GM19467 (cell line): Measurements from ENCODE around the gene SSBP3.
A peak's percentile ranks its signal among the peaks of the same experiment; 100 is the strongest.

Experiments
- ATAC-seq: cut with Tn5 transposase; IDR thresholded peaks from one replicate; pipeline ENCODE4 v1.9.1; 2021; ENCODE audit warnings: mild to moderate bottlenecking, moderate library complexity; ENCODE audit not compliant: unreplicated experiment

SSBP3 gene

DNA sequence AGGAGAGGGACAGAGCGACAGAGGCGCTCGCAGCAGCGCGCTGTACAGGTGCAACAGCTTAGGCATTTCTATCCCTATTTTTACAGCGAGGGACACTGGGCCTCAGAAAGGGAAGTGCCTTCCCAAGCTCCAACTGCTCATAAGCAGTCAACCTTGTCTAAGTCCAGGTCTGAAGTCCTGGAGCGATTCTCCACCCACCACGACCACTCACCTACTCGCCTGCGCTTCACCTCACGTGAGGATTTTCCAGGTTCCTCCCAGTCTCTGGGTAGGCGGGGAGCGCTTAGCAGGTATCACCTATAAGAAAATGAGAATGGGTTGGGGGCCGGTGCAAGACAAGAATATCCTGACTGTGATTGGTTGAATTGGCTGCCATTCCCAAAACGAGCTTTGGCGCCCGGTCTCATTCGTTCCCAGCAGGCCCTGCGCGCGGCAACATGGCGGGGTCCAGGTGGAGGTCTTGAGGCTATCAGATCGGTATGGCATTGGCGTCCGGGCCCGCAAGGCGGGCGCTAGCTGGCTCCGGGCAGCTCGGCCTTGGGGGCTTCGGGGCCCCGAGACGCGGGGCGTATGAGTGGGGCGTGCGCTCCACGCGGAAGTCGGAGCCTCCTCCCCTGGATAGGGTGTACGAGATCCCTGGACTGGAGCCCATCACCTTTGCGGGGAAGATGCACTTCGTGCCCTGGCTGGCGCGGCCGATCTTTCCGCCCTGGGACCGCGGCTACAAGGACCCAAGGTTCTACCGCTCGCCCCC is 206.3 kb downstream of the SSBP3 start, which contains the start of the genes CYB5RL and MRPL37:
CYB5RL (minus strand) TSS at position 266 of the 754 bp plus-strand sequence. CDS start 4,414 bp downstream, outside the sequence.
MRPL37 (plus strand) TSS at position 403 of the 754 bp plus-strand sequence; CDS start at position 480, 77 bp downstream.
- ATAC-seq: peak; percentile 95

DNA sequence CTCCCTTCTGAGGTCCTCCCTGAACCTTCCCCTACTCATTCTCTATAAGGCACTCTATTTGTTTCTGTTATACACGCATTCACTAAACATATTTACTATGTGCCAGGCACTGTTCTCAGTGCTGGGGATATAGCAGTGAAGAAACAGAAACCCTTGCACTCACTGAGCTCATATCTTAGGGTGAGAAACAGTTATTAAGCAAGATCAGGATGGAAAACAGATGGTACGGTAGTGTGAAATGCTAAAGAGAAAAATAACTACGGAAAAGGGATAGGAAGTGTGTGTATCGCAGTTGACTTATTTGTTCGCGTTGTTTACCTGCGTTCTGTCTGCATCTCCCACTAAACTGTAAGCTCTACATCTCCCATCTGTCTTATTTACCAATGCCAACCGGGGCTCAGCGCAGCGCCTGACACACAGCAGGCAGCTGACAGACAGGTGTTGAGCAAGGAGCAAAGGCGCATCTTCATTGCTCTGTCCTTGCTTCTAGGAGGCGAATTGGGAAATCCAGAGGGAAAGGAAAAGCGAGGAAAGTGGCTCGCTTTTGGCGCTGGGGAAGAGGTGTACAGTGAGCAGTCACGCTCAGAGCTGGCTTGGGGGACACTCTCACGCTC is 206.9 kb downstream of the SSBP3 start:
- no peak for ATAC-seq

GRCh38 chr1:54193453-54193852 is 212.7 kb downstream of the SSBP3 start:
- ATAC-seq: no peak

DNA sequence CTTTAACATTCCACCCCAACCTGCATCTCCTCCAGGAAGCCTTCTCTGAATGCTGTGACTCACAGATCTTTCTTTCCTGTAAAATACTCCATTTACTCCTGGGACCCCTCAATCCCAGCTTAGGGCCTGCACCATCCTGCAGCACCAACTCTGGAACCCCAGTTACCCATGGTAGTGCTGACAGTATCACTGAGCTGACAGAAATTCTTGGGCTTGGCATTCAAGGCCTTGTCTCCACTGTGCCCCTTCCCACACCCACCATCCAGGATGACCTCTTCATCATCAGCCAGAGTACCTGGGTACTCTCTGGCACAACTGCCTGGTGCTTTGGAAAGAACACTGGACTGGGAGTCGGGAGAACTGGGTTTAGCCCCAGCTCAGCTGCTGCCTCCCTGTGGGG is 214.7 kb downstream of the SSBP3 start:
- ATAC-seq: no peak

GRCh38 chr1:54190526-54190925 is 215.7 kb downstream of the SSBP3 start:
- no peak for ATAC-seq

GRCh38 chr1:54188291-54188690 is 217.9 kb downstream of the SSBP3 start:
- no peak for ATAC-seq

GRCh38 chr1:54186056-54186455 is 220.1 kb downstream of the SSBP3 start:
- no peak for ATAC-seq

GRCh38 chr1:54180701-54181360 is 225.4 kb downstream of the SSBP3 start:
- no peak for ATAC-seq

DNA sequence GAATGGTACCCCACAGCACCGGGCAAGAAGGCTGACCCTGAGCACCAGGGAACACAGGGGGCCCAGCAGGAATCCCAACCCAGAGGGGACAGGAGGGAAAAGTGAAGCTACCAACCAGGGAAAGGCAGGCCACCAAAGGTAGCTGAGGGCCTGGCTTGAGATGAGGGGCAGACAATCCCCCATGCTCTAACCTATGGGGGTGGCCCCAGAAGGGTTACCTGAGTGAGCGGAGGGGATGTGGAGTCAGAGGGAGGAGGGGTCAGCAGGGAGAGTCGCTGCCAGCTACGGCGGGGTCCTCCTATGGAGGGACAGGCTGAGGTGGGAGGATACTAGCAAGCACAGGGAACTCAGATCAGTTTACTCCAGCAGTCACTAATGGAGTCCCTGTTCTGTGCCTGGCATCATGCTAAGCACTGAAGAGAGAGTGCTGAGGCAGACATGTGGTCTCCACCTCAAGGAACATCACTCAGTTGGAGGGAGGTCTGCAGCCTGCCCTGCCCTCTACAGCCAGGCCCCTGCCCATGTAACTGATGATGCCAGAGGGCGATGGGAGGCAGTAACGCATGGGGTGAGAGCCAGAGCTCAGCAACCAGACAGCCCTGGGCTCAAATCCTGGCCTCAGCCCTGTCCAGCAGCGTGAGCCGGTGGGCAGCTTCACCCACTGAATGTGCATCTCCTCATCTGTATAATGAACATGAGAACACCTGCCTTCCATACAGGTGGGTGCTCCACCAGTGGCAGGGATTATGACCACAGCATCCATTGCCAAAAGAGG is 227.7 kb downstream of the SSBP3 start:
- no peak for ATAC-seq

GRCh38 chr1:54177726-54178125 is 228.5 kb downstream of the SSBP3 start:
- ATAC-seq: no peak

DNA sequence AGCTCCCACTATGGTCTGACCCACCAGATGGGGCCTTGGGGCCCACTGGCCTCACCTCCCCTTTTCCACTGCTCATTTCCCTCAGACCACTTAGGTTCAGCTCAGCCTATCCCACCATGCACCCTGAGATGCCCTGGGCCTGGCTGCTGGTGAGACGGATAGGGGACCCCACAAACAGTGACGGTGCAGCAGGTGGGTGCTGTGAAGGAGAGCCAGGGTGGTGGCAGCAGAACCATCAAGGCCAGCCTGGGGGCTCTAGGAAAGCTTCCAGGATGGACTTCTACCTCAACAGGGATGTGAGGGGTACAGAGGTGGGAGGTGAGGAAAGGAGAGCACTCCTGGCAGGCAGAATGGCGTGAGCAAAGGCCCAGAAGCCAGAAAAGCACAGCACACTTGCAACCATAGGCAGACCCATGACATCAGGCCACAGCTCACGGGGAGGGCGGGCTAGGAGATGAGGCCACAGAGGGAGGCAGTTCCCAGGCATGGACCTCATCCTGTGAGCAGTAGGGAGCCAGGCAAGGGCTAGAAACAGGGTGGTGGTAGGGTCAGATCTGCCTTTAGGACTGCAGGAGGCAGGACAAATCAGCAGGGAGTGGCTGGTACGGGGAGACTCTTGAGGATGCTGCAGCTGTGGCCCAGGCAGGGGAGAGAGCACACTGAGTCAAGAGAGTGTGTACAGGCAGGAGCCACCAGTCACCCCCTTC is 229.4 kb downstream of the SSBP3 start:
- no peak for ATAC-seq
